ENCODE data around the gene CRYBG3. TPM values are rescaled to one million over a fixed set of nuclear protein-coding genes. Genes with fewer than 3 reads are reported as not detected.

The CRYBG3 gene
- total RNA-seq, 1 donor from 2014 or later, result 5.9 TPM

- DNase-seq, result no peak
Observed at GRCh38 chr3:97974996-97975395, 153.2 kb downstream of the CRYBG3 start.

GRCh38 chr3:97975466-97975865 is 153.7 kb downstream of the CRYBG3 start:
- no peak for DNase-seq

GRCh38 chr3:97979610-97980009 is 157.8 kb downstream of the CRYBG3 start:
- DNase-seq, result no peak

GRCh38 chr3:97981886-97982285 is 160.1 kb downstream of the CRYBG3 start:
- DNase-seq, result no peak

- no peak for DNase-seq
Observed at GRCh38 chr3:97983933-97984491, 162.2 kb downstream of the CRYBG3 start.

- no peak for DNase-seq
Observed at GRCh38 chr3:97987306-97987705, 165.5 kb downstream of the CRYBG3 start.

- no peak for DNase-seq
Observed at GRCh38 chr3:97988784-97989568, 167.2 kb downstream of the CRYBG3 start.

- DNase-seq, result no peak
Observed at GRCh38 chr3:97990624-97991292, 168.9 kb downstream of the CRYBG3 start.

- no peak for DNase-seq
Observed at GRCh38 chr3:97991293-97991682, 169.5 kb downstream of the CRYBG3 start.

GRCh38 chr3:97992547-97993173 is 170.8 kb downstream of the CRYBG3 start:
- no peak for DNase-seq

GRCh38 chr3:97993526-97993925 is 171.7 kb downstream of the CRYBG3 start:
- no peak for DNase-seq

GRCh38 chr3:97994328-97994945 is 172.6 kb downstream of the CRYBG3 start:
- no peak for DNase-seq

Other genes starting within 250 kb of the CRYBG3 start
- gene ARL6, start 57.3 kb upstream of the CRYBG3 start, total RNA-seq, result 40.1 TPM
- gene RIOX2, start 150.4 kb downstream of the CRYBG3 start, total RNA-seq, result 17.5 TPM
- gene GABRR3, start 213.3 kb downstream of the CRYBG3 start, total RNA-seq, result not detected

Measured in occipital lobe (tissue), 2 donors.